HAP-1 (cell line): ENCODE measurements around the gene CDYL.
"Not testable (repeated sequence)": the region's sequence is repeated elsewhere in the genome, so short reads cannot be mapped to it uniquely, and the experiment has no call there.

Experiments
- DNase-seq, 2 experiments: peaks; one replicate each; pipeline ENCODE4 v3.0.0-alpha.2; 2016 to 2020; ENCODE audit warnings: low spot score in 2 of 2
- H3K27me3 ChIP-seq: fragments of 250-450 bp; sonication (Bioruptor Pico); 2 replicates; pipeline ENCODE4 v1.5.1; 2020; ENCODE audit warnings: low read depth, mild to moderate bottlenecking, moderate library complexity
- H3K36me3 ChIP-seq: fragments of 250-450 bp; sonication (Bioruptor Pico); replicated peaks from 2 replicates; pipeline ENCODE4 v1.5.1; 2020; ENCODE audit warnings: mild to moderate bottlenecking
- H3K4me1 ChIP-seq: fragments of 250-450 bp; sonication (Bioruptor Pico); 2 replicates; pipeline ENCODE4 v1.5.1; 2020; ENCODE audit warnings: mild to moderate bottlenecking
- H3K4me3 ChIP-seq: fragments of 250-450 bp; sonication (Bioruptor Pico); 2 replicates; pipeline ENCODE4 v1.5.1; 2020; ENCODE audit warnings: mild to moderate bottlenecking, moderate library complexity
- H3K9me3 ChIP-seq: fragments of 250-450 bp; sonication (Bioruptor Pico); 2 replicates; pipeline ENCODE4 v1.5.1; 2020; ENCODE audit warnings: mild to moderate bottlenecking, moderate library complexity
- in situ Hi-C: fragments of 300-500 bp; cut with MboI; formaldehyde crosslinking; loops from 3 replicates; pipeline ENCODE4 v1.14.3; 2020; ENCODE audit warnings: low sequenced_read_pairs, inconsistent platforms, mixed read lengths

The CDYL gene

GRCh38 chr6:4817551-4817950 is 41.3 kb downstream of the CDYL start:
- Histone ChIP-seq H3K4me1 (no peaks in the 10 kb centered on the region), H3K36me3 (no peaks in the 10 kb centered on the region), H3K27me3 (no peaks in the 10 kb centered on the region), H3K9me3 (no peaks in the 10 kb centered on the region), H3K4me3 (no peak overlapping the region)
- in situ Hi-C loops: no loop called here
- no peak for DNase-seq

- H3K9me3 ChIP-seq: no peaks in the 10 kb centered on the region
These were observed 42.2 kb downstream of the CDYL start for GRCh38 chr6:4818272-4818938.

GRCh38 chr6:4819706-4820283 is 43.6 kb downstream of the CDYL start:
- no peak overlapping the region for H3K4me3 ChIP-seq
- H3K9me3 ChIP-seq: no peaks in the 10 kb centered on the region
- H3K27me3 ChIP-seq: no peaks in the 10 kb centered on the region
- no peaks in the 10 kb centered on the region for H3K36me3 ChIP-seq
- in situ Hi-C loops: no loop called here
- H3K4me1 ChIP-seq: no peaks in the 10 kb centered on the region
- no peak for DNase-seq

More at GRCh38 chr6:4818272-4818938, 42.2 kb downstream of the CDYL start:
- DNase-seq: no peak
- H3K4me1 ChIP-seq: no peaks in the 10 kb centered on the region
- in situ Hi-C loops: no loop called here
- H3K36me3 ChIP-seq: no peaks in the 10 kb centered on the region
- H3K4me3 ChIP-seq: no peak overlapping the region
- H3K27me3 ChIP-seq: no peaks in the 10 kb centered on the region

GRCh38 chr6:4820704-4821276 is 44.6 kb downstream of the CDYL start:
- H3K4me3 ChIP-seq: no peak overlapping the region
- no peaks in the 10 kb centered on the region for H3K36me3 ChIP-seq
- no peaks in the 10 kb centered on the region for H3K9me3 ChIP-seq
- no peaks in the 10 kb centered on the region for H3K27me3 ChIP-seq
- DNase-seq: no peak
- no peaks in the 10 kb centered on the region for H3K4me1 ChIP-seq
- in situ Hi-C loops: no loop called here

GRCh38 chr6:4822476-4822875 is 46.3 kb downstream of the CDYL start:
- in situ Hi-C loops: no loop called here
- no peaks in the 10 kb centered on the region for H3K4me1 ChIP-seq
- DNase-seq: no peak

GRCh38 chr6:4828187-4828698 is 52.0 kb downstream of the CDYL start:
- H3K4me1 ChIP-seq: no peaks in the 10 kb centered on the region
- H3K9me3 ChIP-seq: peaks cover 8% of the 10 kb centered on the region
- no peaks in the 10 kb centered on the region for H3K36me3 ChIP-seq
- no peaks in the 10 kb centered on the region for H3K27me3 ChIP-seq
- DNase-seq: no peak
- H3K4me3 ChIP-seq: no peak overlapping the region
- in situ Hi-C loops: no loop called here

More at GRCh38 chr6:4822476-4822875, 46.3 kb downstream of the CDYL start:
- Histone ChIP-seq H3K27me3 (no peaks in the 10 kb centered on the region), H3K9me3 (no peaks in the 10 kb centered on the region), H3K4me3 (no peak overlapping the region), H3K36me3 (no peaks in the 10 kb centered on the region)

GRCh38 chr6:4829089-4829488 is 52.9 kb downstream of the CDYL start:
- DNase-seq: no peak
- H3K9me3 ChIP-seq: peaks cover 8% of the 10 kb centered on the region
- H3K27me3 ChIP-seq: no peaks in the 10 kb centered on the region
- in situ Hi-C loops: no loop called here
- no peaks in the 10 kb centered on the region for H3K36me3 ChIP-seq
- H3K4me3 ChIP-seq: no peak overlapping the region
- H3K4me1 ChIP-seq: no peaks in the 10 kb centered on the region

- H3K4me3 ChIP-seq, H3K9me3 ChIP-seq, in situ Hi-C loops, H3K36me3 ChIP-seq, H3K27me3 ChIP-seq, H3K4me1 ChIP-seq, DNase-seq: not testable (repeated sequence)
These were observed 59.3 kb downstream of the CDYL start for GRCh38 chr6:4835540-4835939.

GRCh38 chr6:4840169-4840568 is 64.0 kb downstream of the CDYL start:
- in situ Hi-C loops: no loop called here
- peaks cover 16% of the 10 kb centered on the region for H3K9me3 ChIP-seq
- no peaks in the 10 kb centered on the region for H3K36me3 ChIP-seq
- DNase-seq: no peak
- H3K4me3 ChIP-seq: no peak overlapping the region
- no peaks in the 10 kb centered on the region for H3K4me1 ChIP-seq
- H3K27me3 ChIP-seq: no peaks in the 10 kb centered on the region

- in situ Hi-C loops: no loop called here
- Histone ChIP-seq H3K4me3 (no peak overlapping the region), H3K27me3 (no peaks in the 10 kb centered on the region), H3K36me3 (no peaks in the 10 kb centered on the region), H3K9me3 (peaks cover 11% of the 10 kb centered on the region), H3K4me1 (no peaks in the 10 kb centered on the region)
- DNase-seq: peak in 1 of 2 experiments; percentile 34
These were observed 67.9 kb downstream of the CDYL start for GRCh38 chr6:4844108-4844507.

GRCh38 chr6:4846387-4846786 is 70.2 kb downstream of the CDYL start:
- no peak for DNase-seq
- H3K9me3 ChIP-seq: peaks cover 8% of the 10 kb centered on the region; the same call in 1 of the 2 replicates
- H3K4me3 ChIP-seq: no peak overlapping the region
- no peaks in the 10 kb centered on the region for H3K36me3 ChIP-seq
- no peaks in the 10 kb centered on the region for H3K27me3 ChIP-seq
- H3K4me1 ChIP-seq: no peaks in the 10 kb centered on the region
- in situ Hi-C loops: no loop called here

- H3K4me1 ChIP-seq: no peaks in the 10 kb centered on the region
- peak in 1 of 2 experiments; percentile 31 for DNase-seq
- no peaks in the 10 kb centered on the region for H3K36me3 ChIP-seq
- peaks cover 5% of the 10 kb centered on the region; the same call in 1 of the 2 replicates for H3K9me3 ChIP-seq
- H3K4me3 ChIP-seq: no peak overlapping the region
- in situ Hi-C loops: no loop called here
- no peaks in the 10 kb centered on the region for H3K27me3 ChIP-seq
These were observed 72.3 kb downstream of the CDYL start for GRCh38 chr6:4848382-4849068.

GRCh38 chr6:4849226-4850022 is 73.2 kb downstream of the CDYL start:
- Histone ChIP-seq H3K4me1 (no peaks in the 10 kb centered on the region), H3K9me3 (no peaks in the 10 kb centered on the region), H3K27me3 (no peaks in the 10 kb centered on the region), H3K4me3 (no peak overlapping the region), H3K36me3 (no peaks in the 10 kb centered on the region)
- DNase-seq: no peak
- in situ Hi-C loops: no loop called here
